ENCODE results near the gene TMEM184C. TPM values are rescaled to one million over a fixed set of nuclear protein-coding genes. Genes with fewer than 3 reads are reported as not detected.

The TMEM184C gene
- total RNA-seq, 1 donor from 2014 or later: 49.8 TPM

- peaks cover 2% of the 10 kb centered on the region for H3K4me1 Mint-ChIP-seq (ENCODE audit: low read depth)
- no peak for TF ChIP-seq CTCF (IDR thresholded peaks at IDR 0.05; ENCODE audit: unreplicated experiment)
- H3K36me3 Mint-ChIP-seq (ENCODE audit: insufficient read depth): no peaks in the 10 kb centered on the region
- no peak overlapping the region for H3K4me3 Mint-ChIP-seq (ENCODE audit: low read depth)
- no peak for DNase-seq (ENCODE audit: low spot score, unreplicated experiment)
- no peaks in the 10 kb centered on the region for H3K9me3 Mint-ChIP-seq (ENCODE audit: low read depth)
- H3K27ac Mint-ChIP-seq: no peak overlapping the region
- peaks cover 3% of the 10 kb centered on the region for H3K27me3 Mint-ChIP-seq
Observed at GRCh38 chr4:147709999-147710398, 92.8 kb downstream of the TMEM184C start.

GRCh38 chr4:147714575-147715401, 97.6 kb downstream of the TMEM184C start:
- Mint-ChIP-seq H3K9me3 (ENCODE audit: low read depth) (no peaks in the 10 kb centered on the region), H3K36me3 (ENCODE audit: insufficient read depth) (no peaks in the 10 kb centered on the region), H3K27ac (no peak overlapping the region), H3K4me3 (ENCODE audit: low read depth) (no peak overlapping the region), H3K4me1 (ENCODE audit: low read depth) (peaks cover 6% of the 10 kb centered on the region), H3K27me3 (peaks cover 7% of the 10 kb centered on the region)
- no peak for TF ChIP-seq CTCF (IDR thresholded peaks at IDR 0.05; ENCODE audit: unreplicated experiment)
- DNase-seq (ENCODE audit: low spot score, unreplicated experiment): no peak

GRCh38 chr4:147717878-147718277, 100.7 kb downstream of the TMEM184C start:
- H3K36me3 Mint-ChIP-seq (ENCODE audit: insufficient read depth): no peaks in the 10 kb centered on the region
- no peak overlapping the region for H3K4me3 Mint-ChIP-seq (ENCODE audit: low read depth)
- H3K4me1 Mint-ChIP-seq (ENCODE audit: low read depth): peaks cover 6% of the 10 kb centered on the region
- H3K27me3 Mint-ChIP-seq: peaks cover 7% of the 10 kb centered on the region
- TF ChIP-seq CTCF (IDR thresholded peaks at IDR 0.05; ENCODE audit: unreplicated experiment): no peak
- H3K27ac Mint-ChIP-seq: no peak overlapping the region
- DNase-seq (ENCODE audit: low spot score, unreplicated experiment): no peak
- no peaks in the 10 kb centered on the region for H3K9me3 Mint-ChIP-seq (ENCODE audit: low read depth)

Other genes with a start within 250 kb of the TMEM184C start
- gene EDNRA, start 136.3 kb upstream of the TMEM184C start, total RNA-seq: 12.2 and 13.3 TPM in 2 replicates
- gene PRMT9, start 66.8 kb downstream of the TMEM184C start, total RNA-seq: 13.0 and 13.5 TPM in 2 replicates
- 11.0 and 13.1 TPM in 2 replicates for gene ARHGAP10, start 114.7 kb downstream of the TMEM184C start, total RNA-seq